Measurements from ENCODE around the gene TMEM150B. TPM values are rescaled to one million over a fixed set of nuclear protein-coding genes. Genes with fewer than 3 reads are reported as not detected.

The TMEM150B gene, protein sequence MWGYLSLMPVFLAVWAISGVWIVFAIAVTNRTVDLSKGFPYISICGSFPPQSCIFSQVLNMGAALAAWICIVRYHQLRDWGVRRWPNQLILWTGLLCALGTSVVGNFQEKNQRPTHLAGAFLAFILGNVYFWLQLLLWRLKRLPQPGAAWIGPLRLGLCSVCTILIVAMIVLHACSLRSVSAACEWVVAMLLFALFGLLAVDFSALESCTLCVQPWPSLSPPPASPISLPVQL
- not detected in 2 replicates for polyA plus RNA-seq

GRCh38 chr19:55325172-55325571 lies at the start of gene TMEM150B:
TSS of gene TMEM150B (minus strand) at chr19:55325341. CDS start at chr19:55321036, 4,305 bp downstream.

DNA sequence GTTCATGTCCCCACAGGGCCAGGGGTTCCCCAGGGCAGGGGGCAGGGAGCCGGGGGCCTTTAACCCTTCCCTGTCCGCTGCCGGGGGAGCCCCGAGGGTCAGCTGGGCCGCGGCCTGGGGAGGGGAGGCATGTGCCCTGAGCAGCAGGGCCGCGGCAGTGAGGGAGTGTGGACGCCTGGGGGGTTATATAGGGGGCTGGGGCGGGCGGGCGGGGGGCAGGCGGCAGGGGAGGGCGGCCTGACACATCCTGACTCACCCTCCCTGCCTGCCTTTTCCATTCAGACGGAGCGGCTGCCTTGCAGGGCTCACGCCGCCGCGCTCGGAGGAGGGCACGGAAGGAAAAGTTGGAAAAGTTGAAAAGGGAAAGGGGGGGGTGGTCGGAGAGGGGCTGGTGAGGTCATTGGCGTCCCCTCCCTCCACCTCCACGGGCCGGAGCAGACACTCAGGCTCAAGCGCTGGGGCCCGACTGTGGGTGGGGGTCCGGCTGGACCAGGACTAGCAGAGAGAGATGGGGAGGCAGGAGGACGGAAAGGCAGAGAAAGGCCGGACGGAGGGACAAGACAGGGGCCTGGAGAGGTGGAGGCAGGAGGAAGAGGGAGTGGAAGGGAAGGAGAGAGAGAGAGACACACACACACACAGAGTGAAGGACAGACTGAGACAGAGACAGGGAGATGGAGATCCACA lies 45.3 kb upstream of the TMEM150B start, which contains the start of gene IL11:
IL11 (minus strand) TSS at position 159 of the 684 bp plus-strand sequence; CDS start at position 6, 153 bp downstream.

GRCh38 chr19:55362990-55363716 lies 38.0 kb upstream of the TMEM150B start, which contains the start of gene GARIN5B:
TSS of gene GARIN5B (minus strand) at chr19:55363260. CDS start at chr19:55363066, 194 bp downstream.

GRCh38 chr19:55354698-55355212 lies 29.6 kb upstream of the TMEM150B start, which contains the start of gene COX6B2:
TSS of gene COX6B2 (minus strand) at chr19:55354719. CDS start at chr19:55354521, 198 bp downstream.

GRCh38 chr19:55339105-55339888 lies 14.2 kb upstream of the TMEM150B start, which contains the start of gene KMT5C:
TSS of gene KMT5C (plus strand) at chr19:55339876. CDS start at chr19:55341937, 2,061 bp downstream.

GRCh38 chr19:55283548-55284377 lies 41.4 kb downstream of the TMEM150B start, which contains the start of gene BRSK1:
TSS of gene BRSK1 (plus strand) at chr19:55283997. CDS start at chr19:55284443, 446 bp downstream.

DNA sequence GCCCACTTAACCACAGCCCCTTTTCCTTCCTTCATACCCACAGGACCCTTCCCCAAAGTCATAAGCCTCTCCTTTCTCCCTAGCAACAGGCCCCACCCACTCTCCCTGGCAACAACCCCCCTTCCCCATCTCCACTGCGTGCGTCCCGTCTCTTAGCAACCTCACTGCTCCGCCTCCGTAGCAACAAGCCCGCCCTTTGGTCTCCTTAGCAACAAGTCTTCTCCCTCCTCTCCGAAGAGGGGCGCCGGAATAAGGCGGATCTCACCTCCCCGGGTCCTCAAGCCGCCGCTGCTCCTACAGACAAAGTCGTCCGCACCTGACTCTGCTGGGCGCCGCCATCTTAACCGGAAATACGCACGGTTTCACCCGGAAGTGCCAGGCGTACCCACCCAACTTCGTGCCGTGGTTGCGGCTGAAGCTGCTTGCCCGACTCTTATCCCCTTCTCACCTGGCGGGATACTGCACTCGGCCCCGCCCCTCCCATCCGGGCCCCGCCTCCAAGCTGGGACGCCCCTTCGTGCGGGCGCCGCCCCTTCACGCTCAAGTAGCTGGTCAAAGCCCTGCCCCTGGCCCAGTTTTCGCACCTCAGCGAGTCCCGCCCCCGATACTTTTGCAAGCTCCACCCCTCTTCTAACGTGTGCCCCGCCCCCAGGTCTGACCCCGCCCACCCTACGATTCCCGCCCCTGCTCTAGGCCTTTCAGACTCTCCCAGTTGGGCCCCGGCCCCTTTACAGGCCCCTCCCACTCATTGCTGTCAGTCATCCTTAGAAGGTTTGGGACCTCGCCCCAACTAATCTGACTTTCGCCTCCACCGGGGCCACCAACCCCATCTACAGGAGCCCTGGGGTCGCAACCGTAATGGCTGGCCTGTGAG lies 45.1 kb downstream of the TMEM150B start, which contains the start of gene HSPBP1:
HSPBP1 (minus strand) TSS at position 341 of the 874 bp plus-strand sequence. CDS start 502 bp downstream, outside the sequence.

Other genes starting within 250 kb of the TMEM150B start
- 3.7 TPM in 1 of 2 replicates, not detected in the other for gene EPS8L1, start 249.5 kb downstream of the TMEM150B start, polyA plus RNA-seq
- 7.8 and 8.1 TPM in 2 replicates for gene PPP1R12C, start 207.7 kb downstream of the TMEM150B start, polyA plus RNA-seq
- 84.0 and 98.2 TPM in 2 replicates for gene TNNT1, start 176.1 kb downstream of the TMEM150B start, polyA plus RNA-seq
- not detected in 2 replicates for gene TNNI3, start 167.6 kb downstream of the TMEM150B start, polyA plus RNA-seq
- 0.99 TPM in 1 of 2 replicates, not detected in the other for gene DNAAF3, start 158.7 kb downstream of the TMEM150B start, polyA plus RNA-seq
- 2.6 and 7.5 TPM in 2 replicates for gene SYT5, start 145.1 kb downstream of the TMEM150B start, polyA plus RNA-seq
- gene PTPRH, start 115.8 kb downstream of the TMEM150B start, polyA plus RNA-seq = 1.0 TPM in 1 of 2 replicates, not detected in the other
- gene TMEM86B, start 96.6 kb downstream of the TMEM150B start, polyA plus RNA-seq = 0.27 and 1.3 TPM in 2 replicates
- gene PPP6R1, start 66.3 kb downstream of the TMEM150B start, polyA plus RNA-seq = 1.3 and 2.7 TPM in 2 replicates
- gene HSPBP1, start 45.2 kb downstream of the TMEM150B start, polyA plus RNA-seq = 5.9 and 10.4 TPM in 2 replicates
- 0.44 and 2.8 TPM in 2 replicates for gene BRSK1, start 41.3 kb downstream of the TMEM150B start, polyA plus RNA-seq
- 0.77 TPM in 1 of 2 replicates, not detected in the other for gene KMT5C, start 14.5 kb upstream of the TMEM150B start, polyA plus RNA-seq
- gene COX6B2, start 29.4 kb upstream of the TMEM150B start, polyA plus RNA-seq = not detected in 2 replicates
- gene GARIN5B, start 37.9 kb upstream of the TMEM150B start, polyA plus RNA-seq = not detected in 2 replicates
- gene IL11, start 45.1 kb upstream of the TMEM150B start, polyA plus RNA-seq = not detected in 2 replicates
- gene TMEM190, start 51.5 kb upstream of the TMEM150B start, polyA plus RNA-seq = not detected in 2 replicates
- gene TMEM238, start 59.0 kb upstream of the TMEM150B start, polyA plus RNA-seq = not detected in 2 replicates
- gene RPL28, start 60.6 kb upstream of the TMEM150B start, polyA plus RNA-seq = 339 and 376 TPM in 2 replicates
- 1.3 and 1.6 TPM in 2 replicates for gene UBE2S, start 82.4 kb upstream of the TMEM150B start, polyA plus RNA-seq
- 0.62 TPM in 1 of 2 replicates, not detected in the other for gene SHISA7, start 118.0 kb upstream of the TMEM150B start, polyA plus RNA-seq
- 0.93 and 1.2 TPM in 2 replicates for gene ISOC2, start 136.3 kb upstream of the TMEM150B start, polyA plus RNA-seq
- gene C19orf85, start 139.4 kb upstream of the TMEM150B start, polyA plus RNA-seq = not detected in 2 replicates
- not detected in 2 replicates for gene ZNF628, start 151.3 kb upstream of the TMEM150B start, polyA plus RNA-seq
- gene NAT14, start 159.8 kb upstream of the TMEM150B start, polyA plus RNA-seq = 26.9 and 43.3 TPM in 2 replicates
- gene SSC5D, start 163.1 kb upstream of the TMEM150B start, polyA plus RNA-seq = 0.05 TPM in 1 of 2 replicates, not detected in the other
- not detected in 2 replicates for gene SBK2, start 211.8 kb upstream of the TMEM150B start, polyA plus RNA-seq
- gene SBK3, start 220.2 kb upstream of the TMEM150B start, polyA plus RNA-seq = not detected in 2 replicates